Natural killer cell (primary cell): ENCODE data around the gene ACD. TPM values are rescaled to one million over a fixed set of nuclear protein-coding genes. Genes with fewer than 3 reads are reported as not detected.
A peak's percentile ranks its signal among the peaks of the same experiment; 100 is the strongest.

Experiments
- ATAC-seq, 3 donors: fragments of 150-1000 bp in 2 of 3; fragments of 200-7000 bp in 1 of 3; cut with Tn5 transposase; 1 replicate in 1 of 3; 2 replicates in 2 of 3; pipeline ENCODE4 v1.10.0; 2021; ENCODE audit warnings: mild to moderate bottlenecking in 2 of 3, moderate library complexity in 2 of 3
- DNase-seq, 2 donors: peaks; one replicate each; pipeline versions ENCODE4 v3.0.0 to v3.0.0-alpha.2; 2013 to 2021; ENCODE audit warnings: mixed read lengths in 1 of 2
- H3K27ac ChIP-seq: one replicate; pipeline ENCODE4 v1.5.1; 2013; ENCODE audit warnings: mild to moderate bottlenecking, low read length
- H3K27me3 ChIP-seq: one replicate; pipeline ENCODE4 v1.6.1; 2013; ENCODE audit warnings: low read length; ENCODE audit not compliant: control insufficient read depth, insufficient read depth
- H3K36me3 ChIP-seq: one replicate; pipeline ENCODE4 v1.6.1; 2013; ENCODE audit warnings: low read length; ENCODE audit not compliant: control insufficient read depth, insufficient read depth
- H3K4me1 ChIP-seq: one replicate; pipeline ENCODE4 v1.6.1; 2013; ENCODE audit warnings: low read length; ENCODE audit not compliant: control insufficient read depth, insufficient read depth
- H3K4me3 ChIP-seq: one replicate; pipeline ENCODE4 v1.5.1; 2013; ENCODE audit warnings: low read length
- H3K9me3 ChIP-seq: one replicate; pipeline ENCODE4 v1.6.1; 2013; ENCODE audit warnings: low read length; ENCODE audit not compliant: control insufficient read depth, insufficient read depth
- H3K27ac Mint-ChIP-seq, 2 donors: one replicate each; pipeline ENCODE4 v1.8.0; 2022; ENCODE audit warnings: mild to moderate bottlenecking in 2 of 2, mixed read lengths in 2 of 2, moderate library complexity in 1 of 2
- H3K27me3 Mint-ChIP-seq, 2 donors: one replicate each; pipeline ENCODE4 v1.8.0; 2022; ENCODE audit warnings: low read depth in 2 of 2, mixed read lengths in 2 of 2
- H3K36me3 Mint-ChIP-seq: one replicate; pipeline ENCODE4 v1.8.0; 2022; ENCODE audit warnings: mixed read lengths
- H3K4me1 Mint-ChIP-seq, 2 donors: one replicate each; pipeline ENCODE4 v1.8.0; 2022; ENCODE audit warnings: mixed read lengths in 2 of 2
- H3K4me3 Mint-ChIP-seq: one replicate; pipeline ENCODE4 v1.8.0; 2022; ENCODE audit warnings: mild to moderate bottlenecking, moderate library complexity, mixed read lengths
- H3K9me3 Mint-ChIP-seq, 2 donors: one replicate each; pipeline ENCODE4 v1.8.0; 2022; ENCODE audit warnings: mixed read lengths in 2 of 2
- WGBS: methylation state at CpG from one replicate; pipeline ENCODE4 v1.1.7; 2013; ENCODE audit warnings: missing lambda C conversion rate; ENCODE audit not compliant: insufficient coverage; 5-methylcytosine and 5-hydroxymethylcytosine counted together
- intact Hi-C: fragments of 100-400 bp; cut with micrococcal nuclease; formaldehyde crosslinking; loops from one replicate; pipeline ENCODE4 v1.14.2; 2022
- total RNA-seq, 4 donors: library from RNA; stranded (reverse); fragments of 120-200 nt in 1 of 4; gene quantifications; one replicate each; pipeline versions ENCODE4 v1.2.3 to v1.2.4, GENCODE V29; 2013 to 2022
- TF ChIP-seq, protein P1 (sequence below): fragments of 200-600 bp; IDR thresholded peaks from one replicate; pipeline ENCODE4 v1.8.0; 2022; ENCODE audit warnings: antibody characterized with exemption

The ACD gene
- total RNA-seq, 3 donors from 2014 or later (not counting 1 experiment from before 2014, with no cell fraction given) = 34.4 to 58.0 (median 43.2) TPM

DNA sequence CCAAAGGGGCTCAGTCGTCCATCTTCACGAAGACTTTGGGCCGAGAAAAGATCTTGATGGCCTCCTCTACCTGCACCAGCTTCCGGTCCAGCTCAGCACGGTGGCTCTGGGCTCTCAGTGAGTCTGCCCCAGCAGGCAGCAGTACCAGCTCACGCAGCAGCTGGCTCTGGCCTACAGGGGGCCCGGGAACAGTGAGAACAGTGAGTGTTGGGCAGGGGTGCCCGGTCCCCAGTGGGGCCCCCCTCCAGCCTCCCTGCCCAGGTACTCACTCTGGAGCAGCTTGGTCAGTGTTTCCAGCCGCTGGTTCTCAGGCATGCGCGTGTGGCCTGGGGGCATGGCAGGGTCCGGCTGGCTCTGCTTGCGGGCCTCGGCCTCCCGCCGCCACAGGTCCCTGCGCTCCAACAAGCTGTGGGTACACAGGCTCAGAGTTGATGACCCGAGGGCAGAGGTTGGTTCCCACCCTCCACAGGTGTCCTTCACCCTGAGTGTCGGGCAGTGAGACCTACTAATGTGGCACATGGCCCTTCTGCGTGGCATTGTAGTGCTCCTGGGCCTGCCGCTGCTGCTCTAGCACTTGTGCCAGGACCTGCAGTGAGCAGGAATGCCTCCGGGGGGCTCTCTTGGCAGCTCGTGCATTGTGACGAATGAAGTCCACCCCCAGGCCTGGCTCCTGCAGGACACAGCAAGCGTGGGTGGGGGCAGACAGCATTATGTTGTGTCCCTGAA lies 3.3 kb upstream of the ACD start:
- Histone ChIP-seq H3K4me1 (peaks cover 48% of the 10 kb centered on the region), H3K27ac (no peak overlapping the region), H3K4me3 (no peak overlapping the region), H3K27me3 (no peaks in the 10 kb centered on the region), H3K36me3 (peaks cover 3% of the 10 kb centered on the region), H3K9me3 (no peaks in the 10 kb centered on the region)
- ATAC-seq (no peak), DNase-seq (peak in 1 of 2 donors; percentile 54)
- Mint-ChIP-seq H3K27me3 (no peaks in the 10 kb centered on the region), H3K9me3 (no peaks in the 10 kb centered on the region), H3K36me3 (no peaks in the 10 kb centered on the region), H3K4me3 (no peak overlapping the region), H3K27ac (no peak overlapping the region), H3K4me1 (peaks cover 5 to 44% of the 10 kb centered on the region in 2 donors)
- TF ChIP-seq, protein P1, sequence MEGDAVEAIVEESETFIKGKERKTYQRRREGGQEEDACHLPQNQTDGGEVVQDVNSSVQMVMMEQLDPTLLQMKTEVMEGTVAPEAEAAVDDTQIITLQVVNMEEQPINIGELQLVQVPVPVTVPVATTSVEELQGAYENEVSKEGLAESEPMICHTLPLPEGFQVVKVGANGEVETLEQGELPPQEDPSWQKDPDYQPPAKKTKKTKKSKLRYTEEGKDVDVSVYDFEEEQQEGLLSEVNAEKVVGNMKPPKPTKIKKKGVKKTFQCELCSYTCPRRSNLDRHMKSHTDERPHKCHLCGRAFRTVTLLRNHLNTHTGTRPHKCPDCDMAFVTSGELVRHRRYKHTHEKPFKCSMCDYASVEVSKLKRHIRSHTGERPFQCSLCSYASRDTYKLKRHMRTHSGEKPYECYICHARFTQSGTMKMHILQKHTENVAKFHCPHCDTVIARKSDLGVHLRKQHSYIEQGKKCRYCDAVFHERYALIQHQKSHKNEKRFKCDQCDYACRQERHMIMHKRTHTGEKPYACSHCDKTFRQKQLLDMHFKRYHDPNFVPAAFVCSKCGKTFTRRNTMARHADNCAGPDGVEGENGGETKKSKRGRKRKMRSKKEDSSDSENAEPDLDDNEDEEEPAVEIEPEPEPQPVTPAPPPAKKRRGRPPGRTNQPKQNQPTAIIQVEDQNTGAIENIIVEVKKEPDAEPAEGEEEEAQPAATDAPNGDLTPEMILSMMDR = peak; percentile 36
- intact Hi-C loops = no loop called here
- WGBS = 93% methylated on average over 25 of the region's 25 CpGs

DNA sequence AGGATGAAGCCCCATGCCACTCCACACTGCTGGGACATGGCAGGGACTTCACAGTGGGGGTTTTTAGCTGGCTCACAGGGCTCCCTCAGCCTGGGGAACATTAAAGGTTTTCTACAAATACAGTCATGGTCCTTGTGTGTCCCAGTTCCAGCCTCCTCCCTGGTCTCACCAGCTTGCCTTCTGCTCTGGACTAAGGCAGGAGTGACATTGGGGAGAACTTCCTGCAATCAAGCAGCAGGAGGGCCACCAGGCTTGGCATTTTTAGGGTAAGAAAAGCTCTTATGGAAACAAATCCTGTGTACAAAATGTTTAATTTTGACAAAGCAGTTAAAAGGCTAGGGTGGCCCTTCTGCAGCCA lies 2.6 kb upstream of the ACD start:
- H3K36me3 ChIP-seq = peaks cover 8% of the 10 kb centered on the region
- Mint-ChIP-seq H3K27ac (no peak overlapping the region), H3K4me1 (peaks cover 5 to 42% of the 10 kb centered on the region in 2 donors), H3K27me3 (no peaks in the 10 kb centered on the region), H3K9me3 (no peaks in the 10 kb centered on the region), H3K36me3 (no peaks in the 10 kb centered on the region), H3K4me3 (no peak overlapping the region)
- TF ChIP-seq, protein P1 = no peak
- no peaks in the 10 kb centered on the region for H3K27me3 ChIP-seq
- H3K27ac ChIP-seq = no peak overlapping the region
- intact Hi-C loops = no loop called here
- ATAC-seq (no peak), DNase-seq (no peak)
- H3K4me3 ChIP-seq = no peak overlapping the region
- H3K9me3 ChIP-seq = no peaks in the 10 kb centered on the region
- H3K4me1 ChIP-seq = peaks cover 42% of the 10 kb centered on the region

DNA sequence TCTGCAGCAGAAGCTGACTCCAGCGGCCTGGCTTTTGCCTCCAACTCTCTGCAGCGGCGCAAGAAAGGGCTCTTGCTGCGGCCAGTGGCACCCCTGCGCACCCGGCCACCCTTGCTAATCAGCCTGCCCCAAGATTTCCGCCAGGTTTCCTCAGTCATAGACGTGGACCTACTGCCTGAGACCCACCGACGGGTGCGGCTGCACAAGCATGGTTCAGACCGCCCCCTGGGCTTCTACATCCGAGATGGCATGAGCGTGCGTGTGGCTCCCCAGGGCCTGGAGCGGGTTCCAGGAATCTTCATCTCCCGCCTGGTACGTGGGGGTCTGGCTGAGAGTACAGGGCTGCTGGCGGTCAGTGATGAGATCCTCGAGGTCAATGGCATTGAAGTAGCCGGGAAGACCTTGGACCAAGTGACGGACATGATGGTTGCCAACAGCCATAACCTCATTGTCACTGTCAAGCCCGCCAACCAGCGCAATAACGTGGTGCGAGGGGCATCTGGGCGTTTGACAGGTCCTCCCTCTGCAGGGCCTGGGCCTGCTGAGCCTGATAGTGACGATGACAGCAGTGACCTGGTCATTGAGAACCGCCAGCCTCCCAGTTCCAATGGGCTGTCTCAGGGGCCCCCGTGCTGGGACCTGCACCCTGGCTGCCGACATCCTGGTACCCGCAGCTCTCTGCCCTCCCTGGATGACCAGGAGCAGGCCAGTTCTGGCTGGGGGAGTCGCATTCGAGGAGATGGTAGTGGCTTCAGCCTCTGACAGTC lies 2.0 kb upstream of the ACD start:
- H3K27ac Mint-ChIP-seq = peak overlapping the region; percentile 93 to 94
- H3K4me1 Mint-ChIP-seq = peaks cover 5 to 39% of the 10 kb centered on the region in 2 donors
- TF ChIP-seq, protein P1 = no peak
- ATAC-seq (no peak), DNase-seq (no peak)
- no peaks in the 10 kb centered on the region for H3K9me3 Mint-ChIP-seq
- 97% methylated on average over 34 of the region's 34 CpGs for WGBS
- Histone ChIP-seq H3K36me3 (peaks cover 12% of the 10 kb centered on the region), H3K4me3 (no peak overlapping the region), H3K9me3 (no peaks in the 10 kb centered on the region), H3K27ac (no peak overlapping the region), H3K4me1 (peaks cover 36% of the 10 kb centered on the region), H3K27me3 (no peaks in the 10 kb centered on the region)
- no peaks in the 10 kb centered on the region for H3K27me3 Mint-ChIP-seq
- intact Hi-C loops = loop anchor here (2.0 kb wide), 1 partner anchor 99 kb away; the partner anchor contains the start of gene CTCF
- peak overlapping the region; percentile 75 for H3K4me3 Mint-ChIP-seq
- H3K36me3 Mint-ChIP-seq = no peaks in the 10 kb centered on the region
